Omental fat pad (tissue), 4 donors: ENCODE results near the gene FLOT1. TPM values are rescaled to one million over a fixed set of nuclear protein-coding genes. Genes with fewer than 3 reads are reported as not detected.

ENCODE experiments used
- ATAC-seq: fragments of 150-250 bp; one replicate; pipeline ENCODE4 v1.9.1; 2016; ENCODE audit warnings: mild to moderate bottlenecking, moderate library complexity; ENCODE audit not compliant: low FRiP score
- DNase-seq: peaks from one replicate; pipeline ENCODE4 v3.0.0-alpha.2; 2019; ENCODE audit warnings: low spot score
- total RNA-seq, 4 donors: library from RNA; depleted of rRNA; stranded (reverse); fragments of >200 nt; gene quantifications; one replicate each; pipeline ENCODE4 v1.1.0, GENCODE V29; 2016
- TF ChIP-seq, protein P1 (sequence below), 3 donors: fragments of 450-650 bp; IDR thresholded peaks; one replicate each; pipeline ENCODE4 v1.5.1; 2016 to 2017; ENCODE audit warnings: antibody characterized with exemption in 3 of 3, mild to moderate bottlenecking in 3 of 3, moderate library complexity in 2 of 3

FLOT1 gene
- total RNA-seq, 4 donors from 2014 or later, result 90.2 to 156 (median 142) TPM

DNA sequence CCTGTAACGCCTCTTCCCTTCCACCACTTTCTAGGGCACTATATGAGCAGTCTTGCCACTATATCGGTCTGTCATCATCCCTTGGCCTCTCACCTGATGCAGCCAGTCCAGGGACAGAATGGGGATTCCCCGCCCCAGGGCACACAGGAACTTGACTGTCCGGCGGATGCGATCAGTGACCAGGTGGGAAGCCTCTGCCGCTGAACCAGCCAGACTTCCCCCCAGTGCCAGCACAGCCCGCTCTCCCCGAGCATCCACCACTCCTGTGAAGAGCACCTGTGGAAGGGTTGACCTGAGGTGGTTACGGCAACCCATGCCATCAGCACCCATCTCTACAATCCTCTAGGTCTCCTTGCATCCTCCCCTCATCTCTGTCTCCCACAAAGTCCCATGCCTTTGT lies 39.5 kb downstream of the FLOT1 start:
- TF ChIP-seq, protein P1, sequence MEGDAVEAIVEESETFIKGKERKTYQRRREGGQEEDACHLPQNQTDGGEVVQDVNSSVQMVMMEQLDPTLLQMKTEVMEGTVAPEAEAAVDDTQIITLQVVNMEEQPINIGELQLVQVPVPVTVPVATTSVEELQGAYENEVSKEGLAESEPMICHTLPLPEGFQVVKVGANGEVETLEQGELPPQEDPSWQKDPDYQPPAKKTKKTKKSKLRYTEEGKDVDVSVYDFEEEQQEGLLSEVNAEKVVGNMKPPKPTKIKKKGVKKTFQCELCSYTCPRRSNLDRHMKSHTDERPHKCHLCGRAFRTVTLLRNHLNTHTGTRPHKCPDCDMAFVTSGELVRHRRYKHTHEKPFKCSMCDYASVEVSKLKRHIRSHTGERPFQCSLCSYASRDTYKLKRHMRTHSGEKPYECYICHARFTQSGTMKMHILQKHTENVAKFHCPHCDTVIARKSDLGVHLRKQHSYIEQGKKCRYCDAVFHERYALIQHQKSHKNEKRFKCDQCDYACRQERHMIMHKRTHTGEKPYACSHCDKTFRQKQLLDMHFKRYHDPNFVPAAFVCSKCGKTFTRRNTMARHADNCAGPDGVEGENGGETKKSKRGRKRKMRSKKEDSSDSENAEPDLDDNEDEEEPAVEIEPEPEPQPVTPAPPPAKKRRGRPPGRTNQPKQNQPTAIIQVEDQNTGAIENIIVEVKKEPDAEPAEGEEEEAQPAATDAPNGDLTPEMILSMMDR (IDR thresholded peaks at IDR 0.05), result no peak
- DNase-seq, result no peak
- no peak for ATAC-seq

DNA sequence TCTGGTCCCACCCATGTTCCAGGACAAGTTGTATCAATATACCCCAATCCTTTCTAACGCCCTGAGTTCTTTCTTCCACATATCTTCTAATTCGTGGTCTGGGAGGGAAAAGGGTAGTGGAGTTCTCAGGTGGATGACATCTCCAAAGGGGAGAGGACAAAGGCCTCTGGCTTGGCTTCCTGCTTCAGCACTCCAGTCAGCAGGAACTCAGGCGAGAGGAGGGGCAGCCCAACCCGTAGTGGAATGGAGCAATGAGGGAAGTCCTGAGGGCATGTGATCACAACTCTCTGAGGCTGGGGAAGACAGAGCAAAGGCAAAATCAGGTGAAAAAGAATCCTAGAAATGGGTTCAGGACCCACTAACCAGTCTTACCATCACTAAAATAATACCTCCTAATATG lies 42.1 kb downstream of the FLOT1 start:
- ATAC-seq, result no peak
- DNase-seq, result no peak

DNA sequence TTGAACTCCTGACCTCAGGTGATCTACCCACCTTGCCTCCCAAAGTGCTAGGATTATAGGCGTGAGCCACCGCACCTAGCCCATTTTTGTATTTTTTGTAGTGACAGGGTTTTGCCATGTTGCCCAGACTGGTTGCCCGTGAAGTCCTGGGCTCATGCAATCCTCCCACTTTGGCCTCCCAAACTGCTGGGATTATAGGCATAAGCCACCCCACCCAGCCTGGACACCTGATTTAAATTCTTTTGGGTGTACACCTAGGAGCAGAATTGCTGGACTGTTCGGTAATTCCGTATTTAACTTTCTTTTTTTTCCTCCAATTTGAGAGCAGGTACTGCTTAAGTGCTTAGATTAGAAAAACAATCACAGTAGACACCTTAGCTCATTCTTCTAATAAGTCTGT lies 46.1 kb downstream of the FLOT1 start:
- TF ChIP-seq, protein P1 (IDR thresholded peaks at IDR 0.05), result no peak
- DNase-seq (no peak), ATAC-seq (no peak)

More for the DNA sequence above, 42.1 kb downstream of the FLOT1 start:
- TF ChIP-seq, protein P1 (IDR thresholded peaks at IDR 0.05), result no peak

DNA sequence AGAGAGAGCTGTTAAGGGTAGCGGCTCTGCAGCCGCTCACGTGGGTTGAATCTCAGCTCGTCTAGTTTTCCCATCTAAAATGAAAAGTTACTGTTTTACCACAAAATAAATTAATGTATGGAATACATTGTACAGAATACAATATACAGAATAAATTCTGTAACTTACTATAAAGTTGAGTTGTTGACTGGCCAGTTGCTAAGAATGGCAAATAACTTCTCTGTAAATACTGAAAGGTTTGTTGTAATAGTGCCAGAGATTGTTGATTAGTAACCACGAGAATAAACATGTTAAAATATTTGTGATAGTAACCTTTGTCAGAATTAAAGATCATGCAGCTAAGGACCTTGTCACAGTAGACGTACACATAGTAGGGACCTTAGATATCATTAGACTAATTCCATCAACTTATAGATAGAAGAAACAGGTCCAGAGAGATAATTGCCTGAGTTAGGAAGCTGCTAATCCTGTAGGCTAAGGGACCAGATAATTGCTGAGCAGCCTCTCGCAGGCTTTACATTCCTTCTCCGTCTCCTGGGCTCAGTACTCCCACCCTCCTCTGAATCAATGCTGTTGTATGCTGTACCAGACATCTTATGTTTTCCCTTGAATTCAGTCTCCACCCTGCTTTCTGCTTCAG lies 51.2 kb downstream of the FLOT1 start:
- ATAC-seq (no peak), DNase-seq (no peak)
- TF ChIP-seq, protein P1 (IDR thresholded peaks at IDR 0.05), result no peak

DNA sequence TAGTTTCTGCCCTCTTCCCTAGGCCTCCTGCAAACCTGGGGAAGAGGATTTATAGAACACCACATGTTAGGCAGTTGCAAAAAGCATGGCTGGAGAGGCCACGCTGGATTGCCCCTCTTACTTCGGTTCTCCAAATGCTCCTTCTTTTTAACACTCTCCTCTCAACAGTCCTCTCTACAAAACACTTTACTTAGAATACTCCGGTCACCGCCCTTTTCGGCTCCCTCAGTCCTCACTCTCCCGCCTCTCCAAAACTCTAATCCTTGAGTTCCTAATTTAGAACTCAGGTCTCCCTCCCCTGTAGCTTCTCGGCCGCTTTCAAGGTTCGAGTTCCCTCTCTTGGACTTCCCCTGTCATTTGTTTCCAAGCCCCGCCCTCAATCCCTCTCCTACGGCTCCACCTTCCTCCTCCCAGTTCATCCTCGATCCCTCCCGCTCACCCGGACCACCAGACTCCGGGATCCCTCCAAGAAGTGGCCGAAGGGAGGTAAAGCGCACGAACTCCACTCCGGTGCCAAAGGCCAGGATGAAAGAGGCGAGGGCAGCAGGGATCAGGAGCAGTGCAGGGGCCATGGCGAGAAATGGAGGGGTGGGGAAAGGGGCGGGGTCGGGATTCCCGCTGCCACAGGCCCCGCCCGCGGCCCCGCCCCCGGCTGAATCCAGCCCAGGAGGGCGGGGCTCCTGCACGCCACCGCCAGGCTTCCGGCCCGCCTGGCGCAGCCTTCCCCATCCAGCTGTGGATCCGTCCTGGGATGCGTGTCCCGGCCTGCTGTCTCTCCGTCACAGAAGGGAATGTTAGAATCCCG lies 51.9 kb downstream of the FLOT1 start, which contains the start of gene NRM:
TSS of gene NRM (minus strand) at position 582 of the 805 bp plus-strand sequence. CDS start at position 572, 10 bp downstream.
- TF ChIP-seq, protein P1 (IDR thresholded peaks at IDR 0.05), result no peak
- DNase-seq (peak; percentile 71), ATAC-seq (peak; percentile 77)

DNA sequence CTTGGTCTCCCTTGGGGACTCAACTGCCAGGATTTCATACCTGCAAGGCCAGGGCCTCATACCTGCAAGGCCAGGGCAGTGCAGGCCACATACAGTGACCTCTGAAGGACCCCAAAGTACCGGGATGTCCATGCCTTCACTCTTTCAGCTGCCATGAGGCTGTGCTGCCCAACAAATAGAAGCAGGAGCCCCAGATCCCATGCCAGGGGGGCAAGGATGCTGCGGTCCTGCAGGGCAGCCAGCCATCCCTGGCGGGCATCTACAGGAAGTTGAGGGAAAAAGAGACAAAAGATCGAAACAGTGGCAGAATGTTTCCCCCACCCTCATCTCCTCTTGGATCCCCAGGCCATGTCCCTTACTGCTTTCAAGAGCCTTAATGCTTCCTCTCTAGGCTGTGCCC lies 52.5 kb downstream of the FLOT1 start:
- ATAC-seq (no peak), DNase-seq (no peak)
- TF ChIP-seq, protein P1 (IDR thresholded peaks at IDR 0.05), result no peak
